ENCODE data around the gene SHISA9.

- TF ChIP-seq EZH2 (IDR thresholded peaks at IDR 0.05; ENCODE audit: borderline replicate concordance): no peak
- no peak for TF ChIP-seq CTCF (IDR thresholded peaks at IDR 0.05; ENCODE audit: poor library complexity)
- TF ChIP-seq EZH2phosphoT487 (IDR thresholded peaks at IDR 0.05; ENCODE audit: low read depth, severe bottlenecking, unreplicated experiment): no peak
Observed at GRCh38 chr16:13063457-13063856, 162.1 kb downstream of the SHISA9 start.

Data from hepatocyte (in vitro differentiated cells).